ENCODE results near the gene FBXL2.

Gene FBXL2

GRCh38 chr3:33430061-33430460, 152.8 kb downstream of the FBXL2 start:
- no peak overlapping the region for H3K4me3 ChIP-seq
- no peaks in the 10 kb centered on the region for H3K27me3 ChIP-seq
- H3K27ac ChIP-seq, result no peak overlapping the region
- no peaks in the 10 kb centered on the region for H3K9me3 ChIP-seq
- H3K36me3 ChIP-seq, result no peaks in the 10 kb centered on the region
- intact Hi-C loops (cut with DNase I; ENCODE audit: low total_unique reads), result no loop called here
- peaks cover 0 to 78% (median 23%) of the 10 kb centered on the region in 4 donors for H3K4me1 ChIP-seq
- DNase-seq, result no peak
- TF ChIP-seq CTCF (IDR thresholded peaks at IDR 0.05), result no peak

GRCh38 chr3:33430571-33430970, 153.3 kb downstream of the FBXL2 start:
- Histone ChIP-seq H3K4me1 (peaks cover 0 to 78% (median 28%) of the 10 kb centered on the region in 4 donors), H3K27ac (no peak overlapping the region), H3K36me3 (no peaks in the 10 kb centered on the region), H3K27me3 (no peaks in the 10 kb centered on the region), H3K4me3 (no peak overlapping the region), H3K9me3 (no peaks in the 10 kb centered on the region)
- intact Hi-C loops (cut with DNase I; ENCODE audit: low total_unique reads), result no loop called here
- no peak for TF ChIP-seq CTCF (IDR thresholded peaks at IDR 0.05)
- DNase-seq, result no peak

GRCh38 chr3:33433843-33434242, 156.6 kb downstream of the FBXL2 start:
- no peaks in the 10 kb centered on the region for H3K36me3 ChIP-seq
- H3K9me3 ChIP-seq, result no peaks in the 10 kb centered on the region
- peaks cover 0 to 98% (median 49%) of the 10 kb centered on the region in 4 donors for H3K4me1 ChIP-seq
- TF ChIP-seq CTCF (IDR thresholded peaks at IDR 0.05), result no peak
- H3K27ac ChIP-seq, result no peak overlapping the region
- DNase-seq, result no peak
- no peaks in the 10 kb centered on the region for H3K27me3 ChIP-seq
- intact Hi-C loops (cut with DNase I; ENCODE audit: low total_unique reads), result no loop called here
- H3K4me3 ChIP-seq, result no peak overlapping the region

Data from tibial artery (tissue), 4 donors.